HG03045 (cell line): ENCODE data around the gene MUC5B.
"Not testable (repeated sequence)": the region's sequence is repeated elsewhere in the genome, so short reads cannot be mapped to it uniquely, and the experiment has no call there.

Experiments
- ATAC-seq: cut with Tn5 transposase; IDR thresholded peaks from one replicate; pipeline ENCODE4 v1.9.1; 2021; ENCODE audit warnings: mild to moderate bottlenecking, moderate library complexity; ENCODE audit not compliant: unreplicated experiment

MUC5B gene

DNA sequence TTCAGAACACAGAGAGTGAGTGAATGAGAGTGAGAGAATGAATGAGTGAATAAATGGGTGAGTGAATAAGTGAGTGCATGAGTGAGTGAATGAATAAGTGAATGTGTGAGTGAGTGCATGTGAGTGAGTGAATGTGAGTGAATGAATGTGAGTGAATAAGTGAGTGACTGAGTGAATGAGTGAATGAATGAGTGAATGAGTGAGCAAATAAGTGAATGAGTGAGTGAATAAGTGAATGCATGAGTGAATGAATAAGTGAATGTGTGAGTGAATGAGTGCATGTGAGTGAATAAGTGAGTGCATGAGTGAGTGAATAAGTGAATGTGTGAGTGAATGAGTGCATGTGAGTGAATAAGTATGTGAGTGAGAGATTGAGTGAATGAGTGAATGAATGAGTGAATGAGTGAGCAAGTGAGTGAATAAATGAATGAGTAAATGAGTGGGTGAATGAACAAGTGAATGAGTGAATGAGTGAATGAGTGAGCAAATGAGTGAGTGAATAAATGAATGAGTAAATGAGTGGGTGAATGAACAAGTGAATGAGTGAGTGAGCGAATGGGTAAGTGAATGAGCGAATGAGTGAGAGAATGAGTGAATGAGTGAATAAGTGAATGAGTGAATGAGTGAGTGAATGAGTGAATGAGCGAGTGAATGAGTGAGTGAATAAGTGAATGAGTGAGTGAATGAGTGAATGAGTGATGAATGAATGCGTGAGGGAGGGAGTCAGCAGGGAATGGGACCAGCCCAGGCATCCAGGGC lies 21.3 kb upstream of the MUC5B start:
- ATAC-seq = no peak

DNA sequence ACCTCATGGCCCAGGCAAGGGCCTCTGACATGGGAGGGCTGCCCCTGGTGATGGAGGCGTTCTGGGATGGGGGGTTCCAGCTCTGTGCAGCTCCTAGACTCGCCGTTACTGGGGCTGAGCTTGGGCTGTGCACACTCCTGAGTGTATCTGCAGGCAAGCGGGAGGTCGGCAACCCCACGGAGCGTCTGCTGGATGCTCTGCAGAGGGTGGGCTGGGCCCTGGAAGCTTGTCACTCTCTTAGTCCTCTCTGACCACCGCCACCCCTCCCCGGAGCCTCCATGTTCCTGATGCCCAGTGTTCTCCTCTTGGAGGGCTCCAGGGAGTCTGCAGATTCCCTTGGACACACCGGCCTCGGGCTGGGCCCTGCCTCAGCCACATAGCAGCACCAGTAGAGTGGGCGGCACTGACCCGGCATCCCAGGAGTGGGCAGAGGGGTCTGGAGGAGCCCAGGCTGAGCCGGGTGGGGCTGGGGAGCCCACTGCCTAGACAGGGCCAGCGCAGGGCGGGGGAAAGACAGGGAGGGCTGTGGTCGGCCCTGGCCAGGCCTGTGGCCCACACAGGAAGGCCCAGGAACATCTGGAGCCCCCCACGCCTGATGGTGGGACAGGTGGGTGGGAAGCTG lies 20.6 kb upstream of the MUC5B start:
- ATAC-seq = no peak

DNA sequence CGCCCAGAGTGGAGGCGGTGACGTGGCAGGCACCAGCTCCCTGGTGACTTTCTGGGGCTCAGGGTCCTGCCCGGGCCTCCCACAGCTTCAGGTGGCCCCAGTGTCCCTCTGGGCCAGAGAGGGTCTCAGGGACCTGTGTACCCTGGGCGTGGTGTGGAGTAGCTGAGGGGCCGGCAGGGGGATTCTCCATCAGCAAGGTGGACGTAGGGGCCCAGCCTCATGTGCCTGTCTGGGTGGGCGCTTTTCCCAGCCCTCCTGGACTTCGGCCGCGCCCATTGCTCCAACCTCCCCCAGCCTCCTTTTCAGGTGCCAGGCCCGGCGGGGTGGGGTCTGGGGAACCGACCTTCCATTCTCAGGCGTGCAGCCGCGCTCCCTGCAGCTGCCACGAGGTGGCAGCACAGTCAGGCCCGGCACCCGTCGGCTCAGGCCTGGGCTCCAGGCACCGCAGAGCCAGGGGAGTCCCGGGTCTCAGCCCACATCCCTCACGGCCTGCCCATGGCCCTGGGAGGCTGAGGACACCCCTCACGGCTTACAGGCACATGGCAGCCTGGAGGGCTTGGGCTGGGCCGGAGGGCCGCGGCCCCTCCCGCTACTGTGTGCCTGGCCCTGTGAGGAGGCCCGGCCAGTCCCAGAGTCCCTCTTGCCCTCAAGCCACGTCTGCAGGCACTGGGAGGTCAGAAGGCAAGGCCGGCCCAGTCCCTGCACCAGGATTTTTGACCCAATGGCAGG lies 19.9 kb upstream of the MUC5B start:
- ATAC-seq = no peak

DNA sequence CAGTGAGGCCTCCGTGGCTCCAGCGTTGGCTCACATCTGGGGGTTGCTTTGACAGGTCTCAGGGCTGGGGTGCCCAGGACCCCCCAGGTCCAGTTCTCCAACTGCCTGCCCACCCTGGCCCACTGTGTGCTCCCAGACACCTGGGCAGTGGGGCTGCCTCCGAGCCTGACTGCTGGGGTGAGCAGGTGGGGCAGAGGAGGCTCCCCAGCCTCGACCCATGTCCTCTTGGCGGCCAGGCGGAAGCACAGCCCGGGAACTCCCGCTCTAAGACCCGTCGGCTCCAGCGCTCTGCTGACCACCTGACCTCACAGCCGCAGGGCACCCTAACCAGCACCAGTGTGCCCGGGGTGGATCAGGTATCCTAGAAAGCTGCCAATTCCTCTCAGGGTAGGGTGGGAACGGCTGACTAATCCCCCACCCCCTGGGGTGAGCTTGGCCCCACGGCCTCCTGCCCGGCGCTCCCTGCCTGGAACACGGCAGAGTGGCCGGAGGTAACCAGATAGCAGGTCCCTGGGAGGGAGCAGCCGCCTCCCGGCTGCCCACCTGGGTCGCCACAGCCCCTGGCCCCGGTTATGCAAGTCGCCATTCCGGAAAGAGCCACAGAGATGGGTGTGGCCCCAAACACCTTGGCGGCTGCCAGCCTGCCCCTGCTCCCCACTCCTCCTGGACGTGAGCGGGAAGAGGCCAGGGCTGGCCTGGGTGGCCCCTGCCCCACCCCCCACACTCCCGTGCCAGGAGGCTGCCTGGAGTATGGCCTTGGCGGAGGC lies 19.2 kb upstream of the MUC5B start:
- ATAC-seq = no peak

DNA sequence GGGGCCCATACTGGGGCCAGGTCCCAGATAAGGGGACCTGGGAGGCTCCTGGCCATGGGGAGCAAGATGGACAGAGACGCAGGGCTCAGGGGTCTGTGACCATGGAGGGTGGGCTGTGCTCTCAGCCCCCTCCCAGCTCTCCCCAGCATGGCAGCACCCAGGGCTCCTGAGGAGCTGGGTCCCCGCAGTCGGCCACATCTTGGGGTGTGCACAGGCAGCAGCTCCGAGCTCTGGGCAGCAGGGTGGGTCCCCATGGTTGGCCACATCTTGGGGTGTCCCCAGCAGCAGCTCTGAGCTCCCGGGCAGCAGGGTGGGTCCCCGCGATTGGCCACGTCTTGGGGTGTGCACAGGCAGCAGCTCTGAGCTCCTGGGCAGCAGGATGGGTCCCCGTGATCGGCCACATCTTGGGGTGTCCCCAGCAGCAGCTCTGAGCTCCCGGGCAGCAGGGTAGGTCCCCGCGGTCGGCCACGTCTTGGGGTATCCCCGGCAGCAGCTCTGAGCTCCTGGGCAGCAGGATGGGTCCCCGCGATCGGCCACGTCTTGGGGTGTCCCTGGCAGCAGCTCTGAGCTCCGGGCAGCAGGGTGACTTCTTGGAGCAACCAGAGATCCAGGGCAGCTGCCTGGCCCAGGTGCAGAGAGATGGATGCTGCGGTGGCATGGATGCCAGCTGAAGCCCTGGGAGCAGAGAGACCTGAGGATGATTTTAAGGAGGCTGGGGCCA lies 18.3 kb upstream of the MUC5B start:
- ATAC-seq = no peak

DNA sequence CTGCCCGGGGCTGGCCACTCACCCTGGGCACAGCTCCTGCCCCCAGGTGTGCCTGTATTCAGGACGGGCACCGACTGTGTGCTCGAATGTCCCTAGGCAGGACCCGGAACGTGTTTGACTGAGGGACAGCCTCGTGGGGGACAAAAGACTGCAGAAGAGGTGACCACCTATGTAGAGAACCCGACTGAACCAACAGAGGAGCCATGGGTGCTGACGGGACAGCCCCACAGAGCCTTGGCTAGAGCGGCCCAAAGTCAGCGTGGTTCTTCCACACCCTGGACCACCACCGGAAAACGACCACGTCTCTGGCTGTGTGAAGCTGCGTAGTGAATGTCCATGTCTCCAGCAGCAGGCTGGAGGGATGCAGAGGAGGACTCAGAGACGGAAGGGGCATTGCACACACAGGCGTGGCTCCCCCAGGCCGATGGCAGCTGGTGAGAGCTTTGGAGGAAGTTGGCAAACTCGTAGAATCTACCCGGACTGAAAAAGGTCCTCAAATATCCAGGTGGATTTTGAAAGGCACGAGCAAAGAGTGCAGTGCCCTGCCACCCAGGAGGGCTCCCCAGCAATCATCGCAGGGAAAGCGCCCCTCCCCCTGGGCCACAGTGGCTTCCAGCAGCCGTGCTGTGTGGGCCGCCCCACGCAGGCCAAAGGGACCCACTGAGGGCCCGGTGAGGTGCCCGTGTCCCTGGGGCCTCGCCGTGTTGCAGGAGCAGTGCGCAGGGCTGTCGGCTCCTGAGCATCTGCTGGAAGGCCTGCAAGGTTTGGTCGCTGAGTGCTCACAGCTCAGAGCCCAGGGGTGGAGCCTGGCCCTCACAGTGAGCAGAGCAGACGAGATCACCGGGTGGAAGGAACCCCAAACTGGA lies 17.5 kb upstream of the MUC5B start:
- no peak for ATAC-seq

DNA sequence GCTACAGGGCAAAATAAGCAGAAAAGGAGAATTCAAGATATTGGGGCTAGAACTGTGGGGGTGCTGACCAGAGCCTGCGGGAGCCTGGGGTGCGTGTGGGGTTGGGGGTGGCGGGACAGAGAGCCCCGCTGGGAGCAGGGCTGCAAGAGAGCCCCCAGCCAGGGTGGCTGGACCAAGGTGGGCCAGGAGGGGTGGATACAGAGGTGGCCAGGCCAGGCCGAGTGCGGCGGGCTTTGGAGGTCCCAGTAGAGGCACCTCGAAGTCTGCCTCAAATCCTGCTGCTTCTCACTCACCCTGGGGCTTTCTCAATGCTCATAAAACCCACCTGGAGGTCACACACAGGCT lies 16.9 kb upstream of the MUC5B start:
- no peak for ATAC-seq

DNA sequence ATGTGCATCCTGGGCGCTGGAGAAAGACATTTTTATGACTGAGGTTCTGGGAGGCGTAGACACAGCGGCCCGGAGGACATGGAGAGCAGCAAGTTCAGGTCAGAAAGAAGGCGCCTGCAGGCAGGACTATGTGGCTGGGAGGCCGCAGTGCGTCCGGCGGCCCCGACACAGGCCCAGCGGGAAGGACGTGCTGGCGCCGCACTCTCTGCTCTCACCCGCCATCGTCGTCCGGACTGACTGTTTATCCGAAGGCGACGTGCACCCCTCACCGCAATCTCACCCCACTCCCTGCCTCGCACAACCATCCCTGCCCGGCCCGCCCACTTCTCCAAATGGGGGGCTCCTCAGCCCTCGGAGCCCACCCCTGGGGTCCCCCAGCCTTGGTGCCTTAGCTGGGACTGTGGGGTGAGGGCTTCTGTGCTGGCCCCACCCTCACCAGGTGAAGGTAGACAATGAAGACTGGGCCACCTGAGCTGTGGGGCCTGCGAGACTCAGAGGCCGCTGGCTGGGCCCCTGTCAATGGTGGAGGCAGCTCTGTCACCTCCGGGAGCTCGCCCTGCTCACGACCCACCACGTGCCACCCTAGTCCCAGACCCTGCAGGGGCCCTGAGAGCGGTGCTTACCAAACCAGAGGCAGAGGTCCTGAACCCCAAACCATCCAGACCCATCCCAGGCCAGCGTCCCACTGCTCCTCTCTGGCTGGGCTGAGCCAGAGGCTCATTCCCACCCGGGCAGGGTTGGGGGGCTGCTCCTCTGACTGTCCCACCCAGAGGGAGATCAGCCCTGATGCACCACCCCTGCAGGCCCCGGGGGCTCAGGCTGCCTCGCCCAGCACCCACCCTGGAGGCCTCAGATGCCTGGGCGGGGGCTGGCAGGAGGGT lies 16.2 kb upstream of the MUC5B start:
- no peak for ATAC-seq

DNA sequence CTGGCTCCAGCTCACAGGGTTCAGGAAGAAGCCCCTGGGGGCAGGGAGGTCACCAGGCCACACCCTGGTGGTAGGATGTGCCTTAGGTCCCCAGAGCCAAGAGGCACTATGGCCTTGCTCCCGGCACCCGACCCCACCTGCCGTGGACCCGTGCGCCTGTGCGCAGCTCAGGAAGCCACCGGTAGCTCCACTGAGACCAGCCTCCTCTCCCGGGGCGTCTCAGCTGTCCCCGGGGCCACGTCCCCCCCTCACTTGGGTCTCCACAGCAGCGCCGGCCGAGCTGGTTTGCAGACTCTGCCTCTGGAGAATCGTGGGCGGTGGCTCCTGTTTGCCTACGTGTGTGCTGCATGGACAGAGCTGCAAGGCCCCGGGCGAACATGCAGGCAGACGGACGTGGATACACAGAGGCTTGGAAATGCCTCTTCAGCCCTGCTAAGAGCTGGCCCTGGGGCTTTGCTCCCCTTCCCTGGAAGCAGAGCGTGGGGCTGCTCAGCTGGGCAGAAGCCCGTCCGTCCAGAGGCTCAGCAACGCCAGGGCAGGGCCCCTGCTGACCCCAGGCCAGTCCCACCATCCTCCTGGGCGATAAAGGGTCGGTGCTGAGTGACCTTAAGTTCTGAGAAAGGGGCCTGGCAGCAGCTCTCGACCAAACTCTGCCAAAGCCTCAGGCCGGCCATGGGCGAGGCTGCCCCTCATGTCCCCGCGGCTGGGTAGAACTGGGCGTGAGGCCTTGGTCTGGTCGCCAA lies 15.3 kb upstream of the MUC5B start:
- ATAC-seq = no peak

DNA sequence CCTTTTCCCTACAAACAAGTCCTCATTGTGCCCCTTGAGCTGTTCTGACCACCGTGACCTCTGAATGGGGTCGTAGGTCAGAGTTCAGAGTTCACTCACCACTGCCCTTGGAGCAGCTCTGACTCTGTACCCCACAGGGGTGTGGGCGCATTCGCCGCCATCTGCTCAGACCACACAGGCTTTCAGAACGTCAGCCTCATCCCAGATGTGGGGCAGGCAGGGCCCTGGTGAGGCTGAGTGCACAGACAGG lies 14.8 kb upstream of the MUC5B start:
- no peak for ATAC-seq

DNA sequence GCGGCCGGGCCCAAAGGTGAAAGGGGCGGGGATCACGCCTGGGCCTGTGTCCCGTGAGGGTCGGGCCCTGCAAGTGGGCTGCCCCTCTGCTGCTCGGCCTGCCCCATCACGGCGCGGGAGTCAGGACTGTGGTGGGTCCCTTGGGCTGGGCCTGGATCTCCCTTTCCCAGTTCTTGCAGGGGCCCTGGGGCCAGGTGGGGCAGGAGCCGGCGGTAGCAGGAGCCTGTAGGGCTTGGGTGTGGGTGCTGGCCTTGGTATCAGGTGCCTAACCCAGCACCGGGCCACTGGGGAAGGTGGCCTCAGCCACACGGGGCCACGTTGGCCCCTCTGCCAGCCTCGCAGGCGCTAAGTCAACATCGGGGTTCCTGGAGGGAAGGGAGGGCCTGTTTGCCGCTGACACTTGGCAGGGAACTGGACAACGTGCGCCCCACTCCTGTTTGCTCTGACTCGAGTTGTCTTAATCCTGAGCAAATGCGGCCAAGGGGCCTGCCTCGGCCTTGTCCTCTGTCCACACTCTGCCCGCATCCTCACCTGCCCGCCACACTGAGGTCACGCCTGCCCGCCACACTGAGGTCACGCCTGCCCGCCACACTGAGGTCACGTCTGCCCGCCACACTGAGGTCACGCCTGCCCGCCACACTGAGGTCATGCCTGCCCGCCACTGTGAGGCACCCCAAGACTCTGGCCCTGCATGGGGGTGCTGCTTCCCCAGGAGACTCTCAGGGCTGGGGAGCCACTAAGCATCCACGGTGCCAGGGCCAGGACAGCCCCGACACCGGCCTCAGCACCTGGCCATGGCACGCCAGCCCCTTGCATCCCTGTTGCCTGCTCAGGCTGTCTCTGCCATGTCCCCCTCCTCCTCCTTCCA lies 14.2 kb upstream of the MUC5B start:
- no peak for ATAC-seq

DNA sequence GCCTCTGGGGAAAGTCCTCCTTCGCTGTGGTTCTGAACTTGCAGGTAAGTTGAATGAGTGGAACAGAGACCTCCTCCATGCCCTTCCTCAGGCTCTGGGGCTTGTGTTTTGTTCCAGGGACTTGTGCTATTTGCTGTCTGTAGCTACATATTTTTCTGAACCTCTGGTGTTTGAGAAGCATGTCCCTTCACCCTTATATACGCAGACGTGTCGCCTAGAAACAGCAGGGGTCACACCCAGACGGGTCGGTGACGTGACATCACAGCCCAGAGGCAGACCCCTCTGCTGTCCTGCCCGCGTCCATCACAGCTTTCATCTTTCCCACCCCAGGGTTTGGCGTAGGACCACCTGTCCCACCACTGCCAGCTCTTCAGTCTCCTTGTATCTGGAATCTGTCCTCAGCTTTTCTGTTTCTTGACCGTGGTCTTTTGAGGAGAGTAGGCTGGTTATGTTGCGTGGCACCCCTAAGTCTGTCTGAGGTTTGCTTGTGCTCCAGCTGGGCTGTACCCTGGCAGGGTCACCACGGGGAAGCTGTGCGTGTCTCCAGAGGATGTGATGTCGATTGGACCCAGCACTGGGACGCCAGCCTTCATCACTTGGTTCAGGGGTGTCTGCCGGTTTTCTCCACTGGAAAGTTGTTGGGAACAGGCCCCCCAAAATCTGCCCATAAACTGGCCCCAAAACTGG lies 13.4 kb upstream of the MUC5B start:
- ATAC-seq = no peak

DNA sequence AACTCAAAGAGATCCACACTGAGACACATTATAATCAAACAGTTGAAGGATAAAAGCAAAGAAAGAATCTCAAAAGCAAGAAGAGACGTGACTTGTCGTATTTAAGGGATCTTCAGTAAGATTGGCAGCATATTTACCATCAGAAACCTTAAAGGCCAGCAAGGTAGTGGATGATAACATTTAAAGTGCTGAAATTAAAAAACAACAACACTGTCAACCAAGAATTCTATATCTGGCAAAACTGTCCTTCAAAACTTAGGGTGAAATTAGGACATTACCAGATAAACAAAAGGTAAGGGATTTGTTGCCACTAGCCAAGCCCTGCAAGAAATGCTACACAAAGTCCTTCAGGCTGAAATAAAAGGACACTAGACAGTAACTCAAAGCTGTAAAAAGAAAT lies 11.0 kb upstream of the MUC5B start:
- no peak for ATAC-seq

DNA sequence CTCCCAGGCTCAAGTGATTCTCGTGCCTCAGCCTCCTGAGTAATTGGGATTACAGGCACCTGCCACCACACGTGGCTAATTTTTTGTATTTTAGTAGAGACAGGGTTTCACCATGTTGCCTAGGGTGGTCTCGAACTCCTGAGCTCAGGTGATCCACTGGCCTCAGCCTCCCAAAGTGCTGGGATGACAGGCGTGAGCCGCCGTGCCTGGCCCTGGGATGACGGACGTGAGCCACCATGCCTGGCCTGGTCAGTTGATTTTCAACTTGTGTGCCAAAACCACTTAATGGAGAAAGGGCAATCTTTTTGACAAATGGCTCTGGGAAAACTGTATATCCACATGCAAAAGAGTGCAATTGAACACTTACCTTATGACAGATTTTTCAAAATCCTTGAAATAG lies 7.0 kb upstream of the MUC5B start:
- ATAC-seq = not testable (repeated sequence)

DNA sequence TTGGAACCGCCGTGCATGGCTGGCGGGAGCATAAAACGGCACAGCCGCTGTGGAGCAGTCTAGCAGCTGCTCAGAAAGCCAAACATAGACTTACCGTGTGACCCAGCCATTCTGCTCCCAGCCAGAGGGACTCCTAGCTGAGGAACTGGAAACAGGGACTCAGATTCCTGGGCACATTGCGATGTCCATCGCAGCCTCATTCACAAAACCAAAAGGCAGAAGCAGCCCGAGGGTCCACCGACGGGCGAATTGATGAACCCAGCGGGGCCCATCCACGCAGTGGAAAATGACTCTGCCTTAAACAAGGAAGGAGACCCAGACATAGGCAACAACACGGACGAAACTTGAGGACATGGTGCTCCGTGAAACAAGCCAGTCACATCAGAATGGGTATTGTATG lies 5.7 kb upstream of the MUC5B start:
- no peak for ATAC-seq

DNA sequence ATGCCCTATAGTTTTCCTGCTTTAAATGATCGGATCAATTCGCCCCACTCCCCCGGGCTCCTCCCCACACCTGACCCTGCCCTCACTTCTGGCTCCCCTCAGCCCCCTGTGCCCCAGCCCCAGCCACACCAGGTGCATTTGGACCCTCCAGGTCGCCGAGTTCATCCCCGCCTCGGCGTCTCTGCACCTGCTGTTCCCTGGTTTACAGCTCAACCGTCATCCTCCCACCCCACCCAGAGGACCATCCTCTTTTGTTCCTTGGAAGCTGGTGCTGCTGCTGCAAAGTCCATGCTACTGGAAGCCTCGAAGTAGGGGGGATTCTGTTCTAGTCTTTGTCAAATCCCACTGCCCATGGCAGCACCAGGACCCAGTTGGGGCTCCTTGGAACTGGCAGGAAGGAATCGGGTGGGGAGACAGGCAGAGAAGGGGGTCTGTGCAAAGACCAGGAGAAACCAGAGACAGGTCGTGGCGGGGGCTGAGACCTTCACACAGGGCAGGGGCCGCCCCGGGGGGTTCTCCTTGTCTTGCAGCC lies 4.5 kb upstream of the MUC5B start:
- no peak for ATAC-seq
